ENCODE measurements around the gene KIR2DL1. TPM values are rescaled to one million over a fixed set of nuclear protein-coding genes. Genes with fewer than 3 reads are reported as not detected.
"Not testable (repeated sequence)": the region's sequence is repeated elsewhere in the genome, so short reads cannot be mapped to it uniquely, and the experiment has no call there.

The KIR2DL1 gene
- total RNA-seq, 1 experiment from 2014 or later, result not detected

DNA sequence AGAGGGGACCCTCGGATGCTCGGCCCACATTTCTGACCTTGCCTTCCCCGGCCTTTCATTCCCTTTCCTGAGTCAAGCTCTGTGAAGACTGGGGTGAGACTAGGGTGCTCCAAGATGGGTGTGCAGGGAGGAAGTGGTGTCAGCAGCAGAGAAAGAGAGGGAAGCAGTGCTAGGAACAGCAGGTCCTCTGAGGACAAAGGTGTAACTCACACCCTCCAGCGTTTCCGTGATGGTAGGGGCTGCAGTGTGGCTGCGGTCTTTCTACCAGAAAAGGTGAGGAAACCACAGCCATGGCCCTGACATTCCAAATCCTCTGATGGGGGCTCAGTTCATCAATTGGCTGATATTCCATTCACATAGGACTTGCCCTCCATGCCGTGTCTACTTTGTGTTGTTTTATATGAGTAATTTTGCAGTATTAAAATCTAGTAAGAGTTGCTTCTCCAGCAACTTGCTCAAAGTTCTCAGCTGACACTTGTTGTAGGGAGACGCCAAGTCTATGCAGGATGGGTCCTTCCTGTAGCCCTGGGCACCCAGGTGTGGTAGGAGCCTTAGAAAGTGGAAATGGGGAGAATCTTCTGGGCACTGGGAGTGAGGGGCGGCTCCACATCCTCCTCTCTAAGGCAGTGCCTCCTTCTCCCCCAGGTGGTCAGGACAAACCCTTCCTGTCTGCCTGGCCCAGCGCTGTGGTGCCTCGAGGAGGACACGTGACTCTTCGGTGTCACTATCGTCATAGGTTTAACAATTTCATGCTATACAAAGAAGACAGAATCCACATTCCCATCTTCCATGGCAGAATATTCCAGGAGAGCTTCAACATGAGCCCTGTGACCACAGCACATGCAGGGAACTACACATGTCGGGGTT lies 48.3 kb downstream of the KIR2DL1 start:
- no peak for DNase-seq (ENCODE audit: low read depth)

DNA sequence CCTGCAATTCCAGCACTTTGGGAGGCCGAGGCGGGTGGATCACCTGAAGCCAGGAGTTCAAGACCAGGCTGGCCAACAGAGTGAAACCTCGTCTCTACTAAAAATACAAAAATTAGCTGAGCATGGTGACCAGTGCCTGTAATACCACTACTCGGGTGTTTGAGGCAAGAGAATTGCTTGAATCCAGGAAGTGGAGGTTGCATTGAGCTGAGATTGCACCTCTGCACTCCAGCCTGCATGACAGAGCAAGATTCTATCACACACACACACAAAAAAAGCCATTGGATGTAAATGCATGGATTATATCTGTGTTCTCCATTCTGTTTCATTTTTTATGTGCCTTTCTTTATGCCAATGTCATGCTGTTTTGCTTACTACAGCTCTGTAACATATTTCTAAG lies 54.8 kb downstream of the KIR2DL1 start:
- not testable (repeated sequence) for DNase-seq (ENCODE audit: low read depth)

DNA sequence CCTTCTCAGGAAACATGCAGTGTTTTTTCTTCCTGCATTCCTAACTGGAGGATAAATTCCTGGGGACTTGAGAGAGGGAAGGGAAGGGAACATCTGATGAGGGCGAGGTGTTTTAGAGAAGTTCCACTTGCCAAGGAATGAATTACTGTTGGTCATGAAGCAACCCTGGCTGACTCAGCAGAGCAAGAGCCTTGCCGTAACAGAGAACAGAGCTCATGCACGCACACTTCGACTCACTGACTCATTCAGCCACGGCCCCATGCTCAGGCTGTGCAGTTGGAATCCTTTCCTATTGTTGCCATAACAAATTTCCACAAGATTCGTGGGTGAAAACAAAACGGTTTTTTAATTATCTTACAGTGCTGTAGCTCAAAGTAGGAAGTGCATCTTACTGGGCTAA lies 55.7 kb downstream of the KIR2DL1 start:
- DNase-seq (ENCODE audit: low read depth), result not testable (repeated sequence)

DNA sequence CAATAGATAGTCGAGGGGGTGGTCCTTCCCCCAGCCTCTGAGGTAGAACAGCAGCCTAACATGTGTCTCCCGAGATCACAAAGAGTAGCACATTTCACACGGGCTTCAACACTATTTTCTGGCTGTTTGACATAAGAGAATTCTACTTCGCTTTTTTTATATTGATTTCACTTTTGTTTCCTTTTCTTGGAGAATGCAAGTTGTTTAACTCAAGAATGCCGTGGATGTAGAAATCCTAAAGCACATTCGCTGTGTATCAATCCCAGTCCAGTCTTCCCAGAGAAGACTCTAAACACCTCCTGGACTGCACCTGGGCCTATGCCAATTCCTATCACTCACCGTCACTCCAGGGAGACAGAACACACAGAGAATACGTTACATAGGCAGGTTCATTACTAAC lies 58.5 kb downstream of the KIR2DL1 start:
- DNase-seq (ENCODE audit: low read depth), result not testable (repeated sequence)

DNA sequence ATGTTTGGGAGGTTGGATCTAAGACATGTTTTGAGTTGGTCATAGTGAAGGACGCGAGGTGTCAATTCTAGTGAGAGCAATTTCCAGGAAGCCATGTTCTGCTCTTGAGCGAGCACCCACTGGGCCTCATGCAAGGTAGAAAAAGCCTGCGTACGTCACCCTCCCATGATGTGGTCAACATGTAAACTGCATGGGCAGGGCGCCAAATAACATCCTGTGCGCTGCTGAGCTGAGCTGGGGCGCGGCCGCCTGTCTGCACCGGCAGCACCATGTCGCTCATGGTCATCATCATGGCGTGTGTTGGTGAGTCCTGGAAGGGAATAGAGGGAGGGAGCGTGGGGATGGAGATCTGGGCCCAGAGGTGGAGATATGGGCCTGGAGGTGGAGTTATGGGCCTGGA lies 62.9 kb downstream of the KIR2DL1 start, which contains the start of gene KIR2DS4:
TSS of gene KIR2DS4 (plus strand) at position 181 of the 400 bp plus-strand sequence.
- not testable (repeated sequence) for DNase-seq (ENCODE audit: low read depth)

Other genes starting within 250 kb of the KIR2DL1 start
- not detected in 2 replicates for gene LILRA2, start 196.0 kb upstream of the KIR2DL1 start, total RNA-seq (2014; rRNA removed; shearing (Covaris generic))
- not detected in 2 replicates for gene LILRA1, start 176.2 kb upstream of the KIR2DL1 start, total RNA-seq (2014; rRNA removed; shearing (Covaris generic))
- not detected in 2 replicates for gene LILRB1, start 139.3 kb upstream of the KIR2DL1 start, total RNA-seq (2014; rRNA removed; shearing (Covaris generic))
- not detected in 2 replicates for gene LILRB4, start 106.8 kb upstream of the KIR2DL1 start, total RNA-seq (2014; rRNA removed; shearing (Covaris generic))
- gene KIR3DL3, start 45.4 kb upstream of the KIR2DL1 start, total RNA-seq (2014; rRNA removed; shearing (Covaris generic)), result not detected in 2 replicates
- not detected in 2 replicates for gene KIR2DL3, start 31.3 kb upstream of the KIR2DL1 start, total RNA-seq (2014; rRNA removed; shearing (Covaris generic))
- gene KIR2DL4, start 33.8 kb downstream of the KIR2DL1 start, total RNA-seq (2014; rRNA removed; shearing (Covaris generic)), result not detected in 2 replicates
- not detected in 2 replicates for gene KIR3DL1, start 46.7 kb downstream of the KIR2DL1 start, total RNA-seq (2014; rRNA removed; shearing (Covaris generic))
- not detected in 2 replicates for gene KIR2DS4, start 62.9 kb downstream of the KIR2DL1 start, total RNA-seq (2014; rRNA removed; shearing (Covaris generic))
- not detected in 2 replicates for gene KIR3DL2, start 80.7 kb downstream of the KIR2DL1 start, total RNA-seq (2014; rRNA removed; shearing (Covaris generic))
- not detected in 2 replicates for gene FCAR, start 104.4 kb downstream of the KIR2DL1 start, total RNA-seq (2014; rRNA removed; shearing (Covaris generic))
- not detected in 2 replicates for gene NCR1, start 136.4 kb downstream of the KIR2DL1 start, total RNA-seq (2014; rRNA removed; shearing (Covaris generic))
- gene NLRP7, start 177.7 kb downstream of the KIR2DL1 start, total RNA-seq (2014; rRNA removed; shearing (Covaris generic)), result not detected in 2 replicates
- not detected in 2 replicates for gene NLRP2, start 196.6 kb downstream of the KIR2DL1 start, total RNA-seq (2014; rRNA removed; shearing (Covaris generic))

All from M059J (cell line).